ENCODE measurements around the gene UNC13C. TPM values are rescaled to one million over a fixed set of nuclear protein-coding genes. Genes with fewer than 3 reads are reported as not detected.

UNC13C gene
- total RNA-seq, 1 donor from 2014 or later: 0.04 TPM

- ATAC-seq: no peak
These were observed 48.0 kb downstream of the UNC13C start for GRCh38 chr15:54026258-54026657.

GRCh38 chr15:54026891-54027290 lies 48.6 kb downstream of the UNC13C start:
- ATAC-seq: no peak

DNA sequence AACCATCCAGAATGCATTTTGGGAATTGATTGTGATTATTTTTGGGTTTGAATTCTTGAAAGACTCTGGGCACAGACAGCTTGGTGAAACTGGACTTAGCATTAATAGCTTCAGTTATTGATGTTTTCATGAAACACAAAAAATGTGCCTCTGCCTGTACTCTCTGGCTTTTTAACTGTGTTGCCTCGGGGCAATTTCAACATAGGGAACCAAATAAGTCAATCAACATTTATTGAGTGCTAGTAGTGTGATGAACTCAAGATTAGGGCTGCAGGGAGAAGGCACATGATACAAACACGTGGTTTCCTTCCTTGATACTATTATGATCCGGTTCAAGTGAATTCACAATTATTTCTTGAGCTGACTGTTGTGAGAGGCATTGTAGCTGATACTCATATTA lies 50.8 kb downstream of the UNC13C start:
- ATAC-seq: no peak

- peak; percentile 90 for ATAC-seq
These were observed 53.8 kb downstream of the UNC13C start for GRCh38 chr15:54032066-54032465.

DNA sequence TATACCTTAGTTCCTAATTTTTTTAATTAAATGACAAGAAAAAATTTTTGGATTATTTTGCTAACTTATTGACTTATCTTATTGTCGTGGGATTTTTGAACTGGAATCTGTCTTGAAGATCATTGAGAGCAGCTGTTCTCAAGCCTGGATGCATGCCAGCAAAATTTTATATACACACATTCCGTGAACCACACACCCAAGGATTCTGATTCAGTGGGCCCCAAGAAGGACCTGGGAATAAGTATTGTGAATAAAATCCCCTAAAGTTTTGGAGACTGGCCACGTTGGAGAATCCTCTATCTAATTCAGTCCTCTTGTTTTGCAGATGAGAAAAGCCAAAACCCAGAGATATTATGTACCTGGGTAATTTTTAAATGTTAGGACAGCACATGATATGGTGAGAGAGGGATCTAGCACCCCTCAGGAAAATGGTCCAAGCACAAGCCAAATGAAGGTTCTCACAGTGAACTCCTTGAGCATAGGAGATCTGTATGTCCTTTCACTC lies 55.2 kb downstream of the UNC13C start:
- no peak for ATAC-seq

DNA sequence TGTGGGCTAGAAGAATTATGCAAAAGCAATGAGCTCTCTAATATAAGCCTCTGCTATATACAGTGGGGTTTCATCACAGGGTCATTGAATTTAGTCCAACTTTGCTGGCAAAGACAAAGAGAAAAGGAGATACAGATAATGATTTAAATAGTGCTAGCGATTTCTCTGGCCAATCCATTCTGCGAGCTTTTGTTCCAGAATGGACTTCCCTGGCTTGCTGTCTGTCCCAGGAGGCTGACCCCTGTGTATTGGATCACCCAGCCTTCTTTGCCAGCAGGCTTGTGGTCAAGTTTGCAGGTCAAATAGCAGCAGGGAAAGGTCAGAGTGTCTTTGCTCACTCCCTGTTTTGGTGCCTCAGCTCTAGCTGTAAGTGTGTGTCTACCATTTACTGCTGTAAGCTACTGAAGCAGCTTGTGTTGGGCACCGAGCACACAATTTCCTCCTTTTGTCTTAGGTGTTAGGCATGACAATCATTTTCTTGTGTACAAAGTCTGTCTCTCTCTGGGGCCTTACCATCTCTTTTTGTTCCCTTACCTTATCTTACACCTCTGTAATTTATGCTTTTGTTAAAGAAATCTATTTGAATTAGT lies 55.7 kb downstream of the UNC13C start:
- ATAC-seq: no peak

- ATAC-seq: no peak
These were observed 57.4 kb downstream of the UNC13C start for GRCh38 chr15:54035616-54036015.

DNA sequence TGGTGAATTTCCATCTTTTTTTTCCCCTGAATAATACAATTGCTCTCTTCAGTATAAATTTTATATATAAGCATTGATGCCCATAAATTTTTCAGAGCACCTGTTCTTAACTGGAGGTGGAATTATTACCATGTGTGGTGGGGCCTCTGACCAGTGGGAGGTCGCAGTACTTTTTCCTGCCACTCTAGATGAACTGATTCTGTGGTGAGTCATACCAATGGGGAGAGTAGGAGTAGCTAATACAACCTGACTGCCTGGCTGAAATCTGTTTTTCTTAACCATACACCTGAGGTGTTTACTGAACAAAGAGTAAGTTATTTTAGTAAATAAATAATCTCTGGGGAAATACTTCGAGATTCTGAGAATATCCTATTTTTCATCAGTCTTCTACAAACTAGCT lies 67.2 kb downstream of the UNC13C start:
- ATAC-seq: no peak

DNA sequence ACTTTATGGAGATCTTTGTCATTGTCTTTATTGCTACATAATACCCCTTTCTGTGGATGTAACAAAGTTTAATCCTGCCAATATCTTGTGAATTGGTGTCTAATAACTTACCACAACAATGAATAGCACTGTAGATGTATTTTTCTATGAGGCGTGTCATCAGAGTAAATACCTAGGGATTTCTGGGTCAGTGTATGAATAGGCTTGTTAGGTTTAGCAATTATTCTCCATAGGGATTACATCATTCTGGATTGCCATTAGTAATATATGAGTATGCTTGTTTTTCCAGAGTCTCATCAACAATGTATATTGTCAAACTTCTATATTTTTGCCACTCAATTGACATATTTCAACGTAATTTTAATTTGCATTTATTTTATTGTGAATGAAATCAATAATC lies 67.9 kb downstream of the UNC13C start:
- ATAC-seq: peak; percentile 55

DNA sequence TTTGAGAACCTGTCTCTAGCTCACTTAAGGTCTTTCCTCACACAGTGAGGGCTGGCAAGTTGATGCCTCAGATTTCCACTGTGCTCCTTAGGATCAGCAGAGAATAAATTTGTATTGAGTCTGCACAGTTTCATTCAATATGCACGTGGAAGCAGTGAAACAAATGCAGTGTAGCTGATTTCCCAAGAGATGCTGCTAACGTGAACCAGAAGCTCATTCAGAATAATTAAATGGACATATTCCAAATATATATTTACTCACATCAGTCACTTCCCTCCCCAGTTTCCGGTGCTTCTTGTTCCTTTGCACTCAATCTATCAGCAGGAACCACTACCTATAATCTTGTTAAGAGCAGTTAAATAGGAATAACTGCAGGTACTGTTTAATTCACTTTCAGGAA lies 86.1 kb downstream of the UNC13C start:
- ATAC-seq: no peak

DNA sequence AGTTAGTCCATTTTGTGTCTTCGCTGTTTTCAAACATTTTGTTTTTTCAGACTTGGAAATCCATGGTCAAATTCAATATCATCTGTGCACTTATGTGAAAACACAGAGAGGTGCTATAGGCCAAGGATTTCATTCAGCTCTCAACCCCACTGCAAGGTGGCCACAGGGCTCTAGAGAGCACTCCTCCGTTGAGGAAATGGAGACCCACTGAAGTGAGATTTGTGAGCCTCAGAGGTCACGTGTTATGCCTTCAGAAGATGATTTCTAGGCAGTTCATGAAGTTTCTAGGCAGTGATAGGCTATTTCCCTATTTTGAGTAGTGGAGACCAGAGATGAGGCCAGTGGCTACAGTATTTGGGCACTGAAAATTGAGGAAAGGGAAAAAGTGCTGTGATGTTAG lies 88.2 kb downstream of the UNC13C start:
- ATAC-seq: no peak

- no peak for ATAC-seq
These were observed 104.7 kb downstream of the UNC13C start for GRCh38 chr15:54082836-54083492.

DNA sequence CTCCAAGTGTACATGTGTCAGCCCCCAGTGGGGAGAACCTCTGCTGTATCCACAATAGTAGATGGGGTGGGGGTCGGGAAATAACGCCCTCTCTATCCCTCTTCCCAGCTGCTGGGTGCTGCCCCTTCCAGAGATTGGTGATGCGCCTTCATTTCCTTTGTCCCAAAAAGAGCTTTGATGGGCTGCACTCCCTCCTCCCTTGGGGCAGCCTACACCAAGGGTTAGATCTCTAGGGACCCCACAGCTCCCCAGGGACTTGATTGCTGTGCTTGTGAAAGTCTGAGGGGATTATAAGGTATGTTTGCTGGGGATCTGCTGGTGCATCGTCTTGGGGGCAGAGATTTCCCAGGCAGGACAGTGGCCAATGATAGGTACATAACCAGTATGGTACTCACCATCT lies 105.3 kb downstream of the UNC13C start:
- no peak for ATAC-seq

DNA sequence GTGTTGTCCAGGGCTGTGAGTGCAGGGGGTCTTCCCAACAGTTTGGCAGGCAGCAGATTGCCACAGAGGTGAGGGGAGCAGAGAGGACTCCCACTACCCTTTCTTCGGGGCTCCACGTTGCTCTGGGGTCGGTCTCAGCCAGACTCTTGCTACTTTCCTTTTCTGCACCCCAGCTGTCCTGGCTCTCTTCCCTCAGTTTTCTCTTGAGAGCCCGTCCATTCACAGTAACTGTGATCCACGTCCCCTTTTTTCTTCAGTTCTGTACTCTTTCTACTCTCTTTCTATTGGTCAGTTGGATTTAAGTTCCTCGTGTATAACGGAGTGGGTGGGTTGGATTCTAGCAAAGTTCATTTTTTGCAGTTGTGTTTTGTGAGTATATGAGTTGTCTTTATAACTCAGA lies 105.8 kb downstream of the UNC13C start:
- ATAC-seq: no peak

DNA sequence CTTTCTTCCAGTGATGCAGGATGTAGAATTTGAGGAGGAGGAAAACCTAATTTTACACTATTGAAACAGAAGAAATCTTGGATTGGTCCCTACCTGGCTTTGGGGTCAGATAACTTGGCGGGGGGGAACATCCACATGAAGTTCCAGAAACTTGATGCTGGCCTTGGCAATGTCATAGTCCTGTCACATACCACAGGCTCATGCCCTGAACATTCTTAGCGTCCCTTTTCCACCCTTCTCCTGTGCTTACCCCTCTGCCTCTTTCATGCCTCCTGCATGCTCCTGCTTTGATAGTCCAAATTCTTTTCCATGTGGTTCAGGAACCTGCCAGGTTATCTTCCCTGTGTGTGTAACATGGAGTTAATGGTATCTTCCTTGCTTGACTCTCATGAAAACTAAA lies 110.6 kb downstream of the UNC13C start:
- ATAC-seq: no peak

DNA sequence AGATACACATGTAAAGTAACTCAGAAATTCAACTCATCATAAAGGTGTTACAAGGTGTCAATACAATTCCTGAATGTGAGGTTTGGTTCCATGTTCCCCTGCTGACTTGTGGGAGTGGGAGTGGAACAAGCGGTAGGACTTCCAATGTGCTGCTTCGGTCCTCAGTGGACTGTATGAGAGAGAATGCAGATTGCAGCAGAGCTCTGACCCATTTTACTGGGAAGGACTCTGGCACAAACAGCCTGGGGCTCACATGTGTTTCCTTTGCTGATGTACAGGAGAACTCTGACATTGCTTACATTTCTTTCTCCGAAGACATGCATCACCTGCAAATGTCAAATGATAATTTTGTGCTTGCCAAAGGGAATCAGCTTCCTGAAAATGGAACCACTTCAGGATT lies 111.5 kb downstream of the UNC13C start:
- no peak for ATAC-seq

- no peak for ATAC-seq
These were observed 113.4 kb downstream of the UNC13C start for GRCh38 chr15:54091651-54092050.

DNA sequence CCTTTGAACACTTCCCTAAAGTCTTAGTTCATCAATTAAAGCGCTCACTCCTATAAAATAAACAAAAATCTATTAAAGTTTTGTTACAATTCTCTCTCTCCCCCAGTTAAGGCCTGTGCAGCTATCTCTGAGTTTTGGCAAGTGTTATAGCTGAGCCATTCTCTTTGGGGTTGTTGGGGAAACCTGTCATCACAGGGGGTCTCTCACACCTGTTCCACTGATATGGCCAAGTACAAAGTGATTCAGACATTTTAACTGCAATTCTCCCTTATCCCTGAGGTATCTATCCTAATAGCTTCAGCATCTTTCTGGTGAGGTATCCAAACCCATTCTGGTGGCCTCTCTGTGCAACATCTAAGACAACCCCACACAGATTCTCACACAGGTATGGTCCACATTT lies 116.4 kb downstream of the UNC13C start:
- ATAC-seq: no peak

DNA sequence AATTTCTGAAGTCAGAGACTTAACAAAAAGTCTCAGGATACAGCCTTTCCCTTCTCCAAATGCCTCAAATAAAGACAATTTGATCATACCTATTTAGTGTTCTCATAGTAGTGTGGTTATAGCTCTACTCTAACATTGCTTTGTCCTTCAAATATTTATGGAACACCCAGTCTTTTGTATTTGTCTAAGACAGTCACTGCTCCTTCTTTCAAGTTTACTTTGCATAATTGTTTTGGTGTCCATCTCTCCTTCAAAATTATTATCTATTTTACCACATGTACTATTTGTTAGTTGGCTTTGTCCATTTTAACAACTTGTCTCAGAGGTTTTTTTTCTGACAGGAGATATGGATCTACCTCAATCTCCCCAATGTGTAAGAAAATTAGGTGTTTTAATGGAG lies 118.8 kb downstream of the UNC13C start:
- no peak for ATAC-seq

GRCh38 chr15:54099010-54099409 lies 120.8 kb downstream of the UNC13C start:
- ATAC-seq: no peak

GRCh38 chr15:54101664-54102270 lies 123.5 kb downstream of the UNC13C start:
- ATAC-seq: no peak

- ATAC-seq: no peak
These were observed 124.5 kb downstream of the UNC13C start for GRCh38 chr15:54102704-54103103.

- no peak for ATAC-seq
These were observed 130.8 kb downstream of the UNC13C start for GRCh38 chr15:54109014-54109413.

DNA sequence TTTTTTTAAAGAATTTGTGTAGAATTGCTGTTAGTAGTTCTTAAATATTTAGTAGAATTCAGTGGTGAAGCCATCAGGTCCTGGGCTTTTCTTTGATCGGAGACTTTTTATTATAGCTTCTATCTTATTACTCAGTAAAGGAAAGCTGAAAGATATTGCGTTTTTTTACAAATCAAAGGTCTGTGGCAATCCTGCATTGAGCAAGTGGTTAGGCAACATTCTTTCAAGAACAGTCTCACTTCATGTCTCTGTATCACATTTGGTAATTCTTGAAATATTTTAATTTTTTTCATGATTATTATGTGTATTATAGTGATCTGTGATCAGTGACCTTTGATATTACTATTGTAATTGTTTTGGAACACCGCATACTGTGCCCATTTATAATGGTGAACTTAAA lies 140.8 kb downstream of the UNC13C start:
- ATAC-seq: no peak
